ENCODE data around the gene BORCS5.

- TF ChIP-seq EP300 (IDR thresholded peaks at IDR 0.05) = no peak
- no peak for TF ChIP-seq POLR2A (IDR thresholded peaks at IDR 0.05)
These were observed 68.7 kb downstream of the BORCS5 start for GRCh38 chr12:12425616-12426015.
